Dedifferentiated amniotic fluid mesenchymal stem cell (primary cell): ENCODE results near the gene CIC.
"Not testable (repeated sequence)": the region's sequence is repeated elsewhere in the genome, so short reads cannot be mapped to it uniquely, and the experiment has no call there.

Experiments used
- DNase-seq: peaks from one replicate; pipeline ENCODE4 v3.0.0-alpha.2; 2016; ENCODE audit errors: extremely low spot score

Gene CIC

DNA sequence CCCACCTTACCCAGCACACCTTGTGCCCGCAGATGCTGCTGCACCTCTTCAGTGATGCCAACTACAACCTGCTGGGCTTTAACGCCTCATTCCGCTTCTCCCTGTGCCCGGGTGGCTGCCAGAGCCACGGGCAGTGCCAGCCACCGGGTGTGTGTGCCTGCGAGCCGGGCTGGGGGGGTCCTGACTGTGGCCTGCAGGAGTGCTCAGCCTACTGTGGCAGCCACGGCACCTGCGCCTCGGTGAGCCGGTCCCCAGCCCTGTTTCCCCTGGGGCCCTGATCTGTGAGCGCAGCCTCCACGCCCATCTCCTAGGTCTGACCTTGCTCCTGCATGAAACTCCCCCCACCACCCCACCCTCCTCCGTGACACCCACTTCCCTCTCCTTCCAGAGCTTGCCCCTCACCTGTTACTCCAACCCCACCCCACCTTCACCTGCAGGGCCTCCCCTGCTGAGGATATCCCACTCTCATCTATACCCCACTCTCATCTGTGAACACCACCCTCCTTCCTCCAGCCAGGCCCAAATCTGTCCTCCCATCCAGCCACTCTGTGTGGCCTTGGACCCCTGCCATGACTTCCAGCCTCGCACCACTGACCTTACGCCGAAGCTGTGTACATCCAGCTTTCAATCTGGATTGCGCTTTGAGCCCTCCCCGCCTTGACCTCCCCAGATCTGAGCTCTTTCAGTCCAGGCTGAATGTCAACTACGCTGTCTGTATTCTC, 65.1 kb downstream of the CIC start:
- DNase-seq, result no peak

DNA sequence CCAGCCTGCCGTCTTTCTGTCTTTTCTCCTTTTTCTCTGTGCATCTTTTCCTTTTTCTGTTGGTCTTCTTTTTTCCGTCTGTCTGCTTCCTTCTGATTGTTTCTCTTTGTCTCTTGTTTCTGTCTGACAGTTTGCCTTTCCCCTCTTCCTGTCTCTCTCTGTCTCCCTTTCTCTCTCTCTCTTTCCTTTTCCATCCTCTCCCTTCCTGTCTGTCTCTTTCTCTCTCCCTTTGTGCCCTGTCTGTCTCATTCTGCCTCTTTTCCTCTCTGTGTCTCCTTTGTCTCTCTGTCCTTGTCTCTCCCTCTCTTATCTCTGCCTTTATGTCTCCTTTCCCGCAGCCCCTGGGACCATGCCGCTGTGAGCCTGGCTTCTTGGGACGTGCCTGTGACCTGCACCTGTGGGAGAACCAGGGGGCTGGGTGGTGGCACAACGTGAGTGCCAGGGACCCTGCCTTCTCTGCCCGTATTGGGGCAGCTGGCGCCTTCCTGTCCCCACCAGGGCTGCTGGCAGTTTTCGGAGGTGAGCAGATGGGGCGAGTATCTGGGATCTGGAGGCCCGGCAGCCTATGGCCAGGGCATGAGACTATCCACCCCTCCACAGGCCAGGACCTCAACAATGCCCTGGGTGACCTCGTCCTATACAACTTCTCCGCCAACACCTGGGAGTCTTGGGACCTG, 65.8 kb downstream of the CIC start:
- no peak for DNase-seq

DNA sequence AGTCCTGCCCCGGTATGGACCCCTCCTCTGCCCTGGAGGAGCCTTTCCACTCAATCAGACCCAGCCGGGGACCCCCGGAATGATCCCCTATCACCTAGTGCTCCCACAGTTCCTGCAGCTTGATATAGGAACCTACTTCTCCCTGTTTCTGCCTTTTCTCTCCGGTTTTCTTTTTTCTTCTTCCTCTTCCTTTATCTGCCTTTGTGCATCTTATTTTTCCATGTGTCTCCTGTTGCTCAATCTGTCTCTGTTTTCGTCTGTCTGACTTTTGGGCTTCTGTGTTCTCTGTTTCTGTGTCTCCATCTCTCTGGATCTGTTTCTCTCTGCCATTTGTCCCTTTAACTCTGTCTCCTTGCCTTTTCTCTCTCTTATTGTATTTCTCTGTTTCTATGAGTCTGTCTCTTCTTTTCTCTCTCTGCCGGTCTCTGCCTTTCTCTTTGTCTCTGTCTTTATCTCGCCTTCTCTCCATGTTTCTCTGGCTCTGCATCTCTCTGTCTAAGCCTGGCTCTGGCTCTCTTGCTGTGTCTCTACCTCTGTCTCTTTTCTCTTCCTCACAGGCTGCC, 66.4 kb downstream of the CIC start:
- no peak for DNase-seq

DNA sequence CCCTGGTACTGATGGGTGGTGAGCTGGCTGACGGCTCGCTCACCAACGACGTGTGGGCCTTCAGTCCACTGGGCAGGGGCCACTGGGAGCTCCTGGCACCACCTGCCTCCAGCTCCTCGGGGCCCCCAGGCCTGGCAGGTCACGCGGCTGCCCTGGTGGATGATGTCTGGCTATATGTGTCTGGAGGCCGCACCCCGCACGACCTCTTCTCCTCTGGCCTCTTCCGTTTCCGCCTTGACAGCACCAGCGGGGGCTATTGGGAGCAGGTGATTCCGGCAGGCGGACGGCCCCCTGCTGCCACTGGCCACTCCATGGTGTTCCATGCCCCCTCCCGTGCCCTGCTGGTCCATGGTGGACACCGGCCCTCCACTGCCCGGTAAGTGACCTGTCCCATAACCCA, 66.9 kb downstream of the CIC start:
- no peak for DNase-seq

DNA sequence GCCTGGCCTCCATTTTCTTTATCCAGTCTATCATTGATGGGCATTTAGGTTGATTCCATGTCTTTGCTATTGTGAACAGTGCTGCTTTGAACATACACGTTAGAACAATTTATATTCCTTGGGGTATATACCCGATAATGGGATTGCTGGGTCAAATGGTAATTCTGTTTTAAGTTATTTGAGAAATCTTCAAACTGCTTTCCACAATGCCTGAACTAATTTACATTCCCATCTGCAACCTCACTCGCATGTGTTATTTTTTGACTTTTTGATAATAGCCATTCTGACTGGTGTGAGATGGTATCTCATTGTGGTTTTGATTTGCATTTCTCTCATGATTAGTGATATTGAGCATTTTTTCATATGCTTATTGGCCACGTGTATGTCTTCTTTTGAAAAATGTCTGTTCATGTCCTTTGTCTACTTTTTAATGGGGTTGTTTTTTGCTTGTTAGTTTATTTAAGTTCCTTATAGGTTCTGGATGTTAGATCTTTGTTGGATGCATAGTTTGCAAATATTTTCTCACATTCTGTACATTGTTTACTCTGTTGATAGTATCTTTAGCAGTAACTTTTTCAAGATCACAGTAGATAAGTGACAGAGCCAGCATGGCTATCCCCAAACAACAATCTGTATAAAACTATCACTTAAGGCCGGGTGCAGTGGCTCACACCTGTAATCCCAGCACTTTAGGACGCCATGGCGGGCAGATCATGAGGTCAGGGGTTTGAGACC, 70.2 kb downstream of the CIC start:
- DNase-seq, result not testable (repeated sequence)

DNA sequence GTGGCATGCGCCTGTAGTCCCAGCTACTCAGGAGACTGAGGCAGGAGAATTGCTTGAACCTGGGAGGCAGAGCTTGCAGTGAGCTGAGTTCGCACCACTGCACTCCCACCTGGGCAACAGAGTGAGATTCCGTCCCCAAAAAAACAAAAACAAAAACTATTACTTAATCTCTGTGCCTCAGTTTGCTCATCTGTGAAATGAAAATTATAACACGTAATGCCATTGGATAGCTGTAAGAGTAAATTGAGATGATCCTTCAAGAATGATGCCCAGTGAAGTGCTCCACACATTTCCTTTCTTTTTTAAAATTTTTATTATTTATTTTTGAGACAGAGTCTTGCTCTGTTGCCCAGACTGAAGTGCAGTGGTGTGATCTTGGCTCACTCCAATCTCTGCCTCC, 70.9 kb downstream of the CIC start:
- not testable (repeated sequence) for DNase-seq

DNA sequence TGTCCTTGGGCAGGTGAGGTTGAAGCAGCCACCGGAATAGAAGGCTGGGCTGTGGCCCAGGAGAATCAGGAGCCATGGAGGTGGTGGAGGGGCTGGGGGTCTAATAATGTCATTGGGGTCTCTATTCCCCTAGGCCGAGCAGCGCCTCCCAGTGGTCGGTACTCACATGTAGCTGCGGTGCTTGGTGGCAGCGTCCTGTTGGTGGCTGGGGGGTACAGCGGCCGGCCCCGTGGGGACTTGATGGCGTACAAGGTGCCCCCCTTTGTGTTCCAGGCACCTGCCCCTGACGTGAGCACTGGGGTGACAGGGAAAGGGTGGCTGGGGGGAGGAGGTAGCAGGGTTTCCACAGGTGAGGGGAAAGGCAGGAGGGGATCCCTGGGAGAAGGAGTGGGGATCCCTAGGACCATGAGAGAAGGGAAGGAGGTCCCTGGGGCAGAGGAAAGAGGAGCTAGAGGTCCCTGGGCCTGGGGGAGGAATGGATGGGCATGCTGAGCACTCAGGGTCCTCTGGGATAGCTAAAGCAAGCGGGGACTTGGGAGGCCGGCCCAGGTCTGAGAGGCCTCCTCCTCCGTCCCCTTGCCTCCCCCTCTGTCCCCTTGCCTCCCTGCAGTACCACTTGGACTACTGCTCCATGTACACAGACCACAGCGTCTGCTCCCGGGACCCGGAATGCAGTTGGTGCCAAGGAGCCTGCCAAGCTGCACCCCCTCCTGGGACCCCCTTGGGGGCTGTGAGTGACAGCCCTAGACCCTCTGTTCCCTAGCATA, 74.5 kb downstream of the CIC start:
- no peak for DNase-seq

DNA sequence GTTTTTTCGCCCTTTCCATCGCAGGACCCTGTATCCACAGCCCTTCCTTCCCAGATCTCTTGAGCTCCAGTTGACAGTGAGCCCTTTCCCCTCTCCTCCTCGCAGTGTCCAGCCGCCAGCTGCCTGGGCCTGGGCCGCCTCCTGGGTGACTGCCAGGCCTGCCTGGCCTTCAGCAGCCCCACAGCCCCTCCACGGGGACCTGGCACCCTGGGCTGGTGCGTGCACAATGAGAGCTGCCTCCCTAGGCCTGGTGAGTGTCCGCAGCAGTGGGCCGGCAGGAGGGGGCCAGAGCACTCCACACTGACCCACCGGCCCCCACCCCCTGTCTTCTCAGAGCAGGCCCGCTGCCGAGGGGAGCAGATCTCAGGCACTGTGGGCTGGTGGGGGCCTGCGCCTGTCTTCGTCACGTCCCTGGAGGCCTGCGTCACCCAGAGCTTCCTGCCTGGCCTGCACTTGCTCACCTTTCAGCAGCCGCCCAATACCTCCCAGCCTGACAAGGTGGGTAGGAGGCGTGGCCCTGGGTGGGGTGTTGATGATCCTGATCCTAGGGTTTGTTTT, 75.4 kb downstream of the CIC start:
- no peak for DNase-seq
